Bronchial smooth muscle cell (primary cell): ENCODE results near the gene SELENOP. TPM values are rescaled to one million over a fixed set of nuclear protein-coding genes. Genes with fewer than 3 reads are reported as not detected.

ENCODE experiments used
- total RNA-seq: library from RNA; depleted of rRNA; stranded (reverse); fragments of >200 nt; gene quantifications from 2 replicates; pipeline ENCODE4 v1.2.1, GENCODE V29; 2014

The SELENOP gene, protein sequence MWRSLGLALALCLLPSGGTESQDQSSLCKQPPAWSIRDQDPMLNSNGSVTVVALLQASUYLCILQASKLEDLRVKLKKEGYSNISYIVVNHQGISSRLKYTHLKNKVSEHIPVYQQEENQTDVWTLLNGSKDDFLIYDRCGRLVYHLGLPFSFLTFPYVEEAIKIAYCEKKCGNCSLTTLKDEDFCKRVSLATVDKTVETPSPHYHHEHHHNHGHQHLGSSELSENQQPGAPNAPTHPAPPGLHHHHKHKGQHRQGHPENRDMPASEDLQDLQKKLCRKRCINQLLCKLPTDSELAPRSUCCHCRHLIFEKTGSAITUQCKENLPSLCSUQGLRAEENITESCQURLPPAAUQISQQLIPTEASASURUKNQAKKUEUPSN
- 87.6 and 223 TPM in 2 replicates for total RNA-seq

DNA sequence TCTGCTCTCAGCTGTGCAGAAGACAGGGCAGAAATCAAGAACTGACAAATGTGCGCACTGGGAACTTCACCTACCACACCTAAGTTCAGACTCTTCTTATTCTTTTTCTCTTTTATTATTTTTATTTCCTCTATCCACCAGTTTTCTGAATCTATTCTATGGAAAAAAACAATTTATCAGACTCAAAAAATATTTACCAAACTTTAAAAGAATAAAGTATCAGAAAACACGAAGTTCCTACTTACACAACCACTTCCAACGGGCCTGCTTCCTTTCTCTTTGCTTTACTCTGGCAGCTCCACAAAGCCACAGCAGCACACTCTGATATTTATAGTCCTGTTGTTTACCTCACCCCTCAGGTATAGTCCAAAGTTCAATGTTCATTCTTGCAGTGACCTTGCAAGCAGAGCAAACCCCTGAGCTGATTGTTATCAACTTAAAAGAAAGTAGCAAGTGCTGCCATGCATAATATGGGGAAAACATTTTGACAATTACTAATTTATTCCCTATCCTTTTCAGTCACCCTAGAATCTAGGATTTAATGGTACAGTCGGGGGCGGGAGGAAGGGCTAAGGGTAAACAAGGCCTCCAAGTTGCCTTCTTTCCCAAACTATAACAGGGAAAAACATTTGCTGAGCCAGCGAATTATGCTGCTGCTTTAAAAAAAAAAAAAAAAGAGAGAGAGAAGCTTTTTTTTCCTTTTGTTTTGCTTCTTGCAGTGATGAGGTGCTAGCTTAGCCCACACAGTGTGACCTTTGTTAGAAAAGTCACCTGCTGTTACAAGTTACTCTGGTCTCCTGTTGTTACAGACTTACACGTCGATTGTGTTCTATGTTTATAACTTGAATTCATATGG, at the start of gene SELENOP:
Gene SELENOP (minus strand): TSS at position 302 of the 856 bp plus-strand sequence. CDS start 3,539 bp downstream, outside the sequence.

DNA sequence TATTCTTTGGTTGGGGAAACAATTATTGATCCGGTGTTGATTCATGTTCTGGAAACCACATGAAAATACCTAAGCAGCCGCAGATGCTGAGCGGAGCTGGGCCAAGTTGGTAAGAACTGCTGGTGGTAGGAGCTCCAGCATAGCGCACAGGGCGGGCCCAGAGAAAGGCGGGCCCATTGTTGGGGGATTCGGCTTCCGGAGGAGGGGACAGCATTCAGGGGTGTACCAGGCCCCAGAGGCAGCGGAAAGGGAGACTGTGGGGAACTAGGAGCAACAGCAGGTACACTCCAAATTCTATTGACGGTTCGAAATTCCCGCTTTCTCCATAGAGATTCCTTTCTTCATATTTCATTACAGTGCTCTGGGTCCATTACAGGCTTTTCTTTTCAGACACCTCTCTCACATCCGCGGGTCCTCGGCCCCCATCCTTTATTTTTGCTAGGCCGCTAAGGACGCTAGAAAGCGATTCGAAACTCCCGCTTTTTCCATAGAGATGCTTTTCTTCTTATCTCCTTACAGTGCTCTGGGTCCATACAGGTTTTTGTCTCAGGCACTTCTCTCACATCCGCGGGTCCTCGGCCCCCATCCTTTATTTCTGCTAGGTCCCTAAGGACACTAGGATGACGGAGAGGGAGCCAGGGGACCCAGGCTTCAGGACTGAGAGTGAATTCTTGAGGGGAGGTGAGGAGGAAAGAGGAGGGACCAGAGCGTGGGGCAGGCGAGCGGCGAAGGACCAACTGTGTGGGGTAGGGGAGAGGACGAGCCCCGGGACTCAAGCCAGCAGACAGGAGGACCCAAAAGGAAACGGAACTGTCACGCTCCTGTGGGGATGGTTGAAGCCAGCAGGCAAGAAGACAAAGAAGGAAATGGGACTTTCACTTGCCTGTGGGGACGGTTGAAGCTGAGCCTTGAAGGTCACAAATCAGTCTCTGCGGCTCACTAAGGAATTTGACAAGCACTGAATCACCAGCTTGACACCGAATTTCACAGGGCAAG, 54.8 kb downstream of the SELENOP start, which contains the start of gene CCDC152:
Gene CCDC152 (plus strand): TSS at position 213 of the 996 bp plus-strand sequence. CDS start 2,304 bp downstream, outside the sequence.

Other genes with a start within 250 kb of the SELENOP start
- gene CCDC152, start 55.1 kb downstream of the SELENOP start, total RNA-seq, result 0.09 and 2.2 TPM in 2 replicates
- gene ANXA2R, start 228.4 kb upstream of the SELENOP start, total RNA-seq, result 2.5 and 5.7 TPM in 2 replicates